HPDE6-E6E7 (cell line): ENCODE results near the gene MGAT4D.
"Not testable (repeated sequence)": the region's sequence is repeated elsewhere in the genome, so short reads cannot be mapped to it uniquely, and the experiment has no call there.

Experiments
- DNase-seq: peaks from one replicate; pipeline ENCODE4 v3.0.0; 2011; ENCODE audit warnings: missing footprints; ENCODE audit errors: extremely low spot score

MGAT4D gene

DNA sequence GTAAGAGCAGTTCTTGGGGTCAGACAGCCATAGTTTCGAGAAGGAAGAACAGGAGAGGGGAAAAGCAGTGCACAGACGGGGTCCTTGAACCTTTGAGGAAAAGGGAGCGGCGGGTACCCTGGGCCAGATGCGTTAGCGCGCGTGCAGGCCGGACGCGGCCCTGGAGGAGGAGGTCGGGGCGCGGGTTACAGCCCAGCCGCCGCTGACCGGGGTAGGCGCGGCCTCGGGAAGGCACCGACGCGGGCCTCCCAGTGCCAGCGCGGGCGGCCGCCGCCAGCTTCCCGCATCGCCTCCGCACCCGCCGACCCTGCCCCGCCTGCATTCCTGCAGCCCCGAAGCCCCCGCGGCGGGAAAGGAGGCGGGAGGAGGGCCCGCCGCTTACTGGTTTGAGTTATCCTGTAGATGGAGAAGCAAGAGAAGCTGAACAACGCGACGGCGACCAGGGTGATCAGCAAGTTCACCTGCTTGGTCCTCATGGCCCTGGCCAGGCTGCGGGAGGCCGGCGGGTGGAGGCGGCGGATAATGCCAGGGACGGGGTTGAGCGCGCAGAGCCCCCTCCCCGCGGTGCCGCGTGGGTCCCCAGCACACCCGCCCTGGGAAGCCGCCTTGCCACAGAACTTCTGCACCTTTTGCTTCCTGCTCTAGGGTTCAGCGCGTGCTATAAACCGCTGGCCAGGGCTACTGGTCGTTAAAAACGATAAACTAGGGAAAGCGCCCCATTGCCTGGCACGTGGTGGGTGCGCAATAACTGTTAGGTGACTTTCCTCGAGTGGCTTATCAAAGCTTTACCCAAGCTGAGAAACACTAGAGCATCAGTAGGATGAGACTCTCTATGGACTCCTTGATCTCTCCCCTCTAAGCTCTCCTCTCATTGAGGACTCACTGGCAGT, at the start of gene MGAT4D:
Gene MGAT4D, minus strand, starts transcription at position 547 of the 890 bp plus-strand sequence. Its CDS starts 71 bp downstream, at position 476.
- DNase-seq = no peak

DNA sequence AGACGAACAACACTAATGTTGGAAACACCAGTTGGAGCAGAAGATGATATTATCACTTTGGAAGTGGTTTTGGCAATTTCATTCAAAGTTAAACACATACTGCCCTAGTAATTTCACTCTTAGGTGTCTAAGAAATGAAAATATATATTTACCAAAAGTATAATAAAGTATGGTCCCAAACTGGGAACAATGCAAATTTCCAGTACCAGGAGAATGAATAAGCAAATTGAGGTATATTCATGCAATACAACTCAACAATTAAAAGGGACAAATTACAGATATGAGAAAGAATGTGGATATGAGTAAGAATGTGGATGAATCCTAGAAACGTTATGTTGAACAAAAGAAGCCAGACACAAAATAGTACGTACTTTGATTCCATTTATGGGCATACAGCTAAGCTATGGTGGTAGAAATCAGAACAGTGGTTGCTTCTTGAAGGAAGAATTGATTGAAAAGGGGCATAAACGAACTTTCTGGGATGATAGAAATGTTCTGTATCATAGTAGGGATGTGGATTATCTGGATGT, 35.9 kb upstream of the MGAT4D start:
- DNase-seq = no peak

DNA sequence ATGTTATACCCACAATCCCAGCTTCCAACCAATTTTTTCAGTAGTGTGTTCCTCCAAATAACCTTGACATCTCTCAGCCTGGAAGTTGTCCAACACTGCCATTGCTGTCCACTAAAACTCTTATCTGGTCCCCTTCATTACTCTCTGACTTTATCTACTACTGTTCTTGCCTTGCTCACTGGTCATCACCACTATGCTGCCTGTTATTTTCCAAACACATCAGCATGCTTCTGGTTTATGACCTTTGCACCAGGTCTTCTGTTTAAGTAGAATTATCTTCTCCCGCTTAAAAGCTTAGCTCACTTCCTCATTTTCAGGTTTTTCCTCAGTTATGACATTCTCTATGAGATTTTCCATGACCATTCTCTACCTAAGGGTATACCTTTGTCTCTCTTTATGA, 31.3 kb upstream of the MGAT4D start:
- no peak for DNase-seq

DNA sequence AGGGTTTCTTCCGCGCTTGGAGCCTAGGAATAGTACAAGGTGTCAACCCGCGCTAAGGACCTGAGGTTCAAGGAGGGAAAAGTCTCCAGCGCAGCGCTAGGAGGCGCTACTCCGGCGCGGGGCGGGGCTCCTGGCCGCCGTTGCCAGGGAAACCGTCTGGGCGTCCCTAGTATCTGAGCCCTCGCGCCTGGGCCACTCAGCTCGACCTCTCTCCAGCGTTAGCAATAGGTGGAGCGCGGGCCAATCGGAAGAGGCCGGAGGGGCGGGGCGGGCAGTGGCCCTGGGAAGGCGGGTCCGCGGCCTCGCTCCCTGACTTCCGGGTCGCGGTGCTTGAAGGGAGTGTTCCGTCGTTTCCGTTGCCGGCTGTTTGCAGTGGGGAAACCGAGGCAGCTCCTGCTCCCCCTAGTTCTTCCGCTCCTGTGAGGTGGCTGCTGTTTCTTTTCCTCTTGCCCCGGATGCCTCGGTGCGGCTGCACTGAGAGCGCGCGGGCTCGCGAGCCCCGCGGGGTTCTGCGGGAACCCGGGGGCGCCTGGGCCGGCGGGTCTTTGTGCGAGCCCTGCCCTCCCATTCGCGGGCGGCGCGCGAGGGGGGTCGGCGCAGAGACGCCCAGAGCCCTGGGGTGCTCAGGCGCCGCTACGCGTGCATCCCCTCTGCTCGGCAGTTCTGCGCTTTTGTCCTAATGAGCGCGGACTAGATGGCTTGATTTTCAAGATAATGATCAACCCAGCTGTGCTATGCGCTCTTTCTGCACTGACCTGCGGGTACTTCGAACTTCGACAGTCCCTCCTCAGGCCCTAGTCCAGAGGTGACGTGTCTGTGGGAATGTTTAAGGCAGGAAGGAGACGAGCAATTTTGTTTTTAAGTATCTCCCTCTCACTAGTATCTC, 26.0 kb upstream of the MGAT4D start, which contains the start of gene ELMOD2:
Gene ELMOD2, plus strand, starts transcription at position 312 of the 886 bp plus-strand sequence. CDS start 1,261 bp downstream, outside the sequence.
- DNase-seq = peak; percentile 99

DNA sequence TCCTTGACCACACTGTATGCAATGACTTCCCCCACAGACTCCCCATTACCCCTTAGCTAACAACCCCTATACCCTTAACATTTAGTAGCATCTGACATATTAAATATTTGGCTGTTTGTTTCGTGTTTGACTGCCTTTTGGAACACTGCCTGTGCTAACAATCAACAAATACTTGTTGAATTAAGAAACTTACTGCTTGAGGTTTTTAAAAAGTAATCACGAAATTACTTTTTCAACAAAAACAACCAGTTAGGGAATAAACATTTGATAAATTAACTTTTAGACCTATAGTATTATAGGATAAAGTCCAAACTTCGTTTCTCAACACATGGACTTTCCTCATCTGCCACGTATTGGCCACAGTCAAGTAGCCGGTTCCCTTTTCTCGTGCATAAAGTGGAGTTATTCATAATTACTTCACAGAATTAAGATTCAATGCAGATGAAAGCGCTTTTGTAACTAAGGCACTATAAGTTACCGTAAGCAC, 25.3 kb upstream of the MGAT4D start:
- no peak for DNase-seq

DNA sequence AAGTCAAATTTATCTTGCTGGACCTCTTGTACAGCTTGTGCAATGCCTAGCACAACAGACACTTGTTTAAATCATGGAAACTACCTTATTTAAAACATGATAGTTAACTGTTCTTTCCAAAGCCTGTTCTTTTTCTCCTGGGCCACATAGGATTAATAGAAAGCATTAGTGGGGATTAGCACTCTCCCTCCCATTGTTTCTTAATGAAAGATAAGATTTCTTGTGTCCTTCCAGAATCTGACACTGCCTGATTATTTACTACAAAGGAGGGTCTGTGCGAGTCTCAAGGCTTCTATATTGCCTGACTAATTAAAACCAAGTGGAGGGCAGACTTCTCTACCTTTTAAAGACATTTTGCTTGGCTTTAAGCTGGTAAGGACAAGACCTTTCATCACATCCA, 17.3 kb upstream of the MGAT4D start:
- DNase-seq = no peak

DNA sequence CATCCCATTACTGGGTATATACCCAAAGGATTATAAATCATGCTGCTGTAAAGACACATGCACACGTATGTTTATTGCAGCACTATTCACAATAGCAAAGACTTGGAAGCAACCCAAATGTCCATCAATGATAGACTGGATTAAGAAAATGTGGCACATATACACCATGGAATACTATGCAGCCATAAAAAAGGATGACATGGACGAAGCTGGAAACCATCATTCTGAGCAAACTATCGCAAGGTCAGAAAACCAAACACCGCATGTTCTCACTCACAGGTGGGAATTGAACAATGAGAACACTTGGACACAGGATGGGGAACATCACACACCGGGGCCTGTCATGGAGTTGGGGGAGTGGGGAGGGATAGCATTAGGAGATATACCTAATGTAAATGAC, 15.7 kb upstream of the MGAT4D start:
- DNase-seq = not testable (repeated sequence)

DNA sequence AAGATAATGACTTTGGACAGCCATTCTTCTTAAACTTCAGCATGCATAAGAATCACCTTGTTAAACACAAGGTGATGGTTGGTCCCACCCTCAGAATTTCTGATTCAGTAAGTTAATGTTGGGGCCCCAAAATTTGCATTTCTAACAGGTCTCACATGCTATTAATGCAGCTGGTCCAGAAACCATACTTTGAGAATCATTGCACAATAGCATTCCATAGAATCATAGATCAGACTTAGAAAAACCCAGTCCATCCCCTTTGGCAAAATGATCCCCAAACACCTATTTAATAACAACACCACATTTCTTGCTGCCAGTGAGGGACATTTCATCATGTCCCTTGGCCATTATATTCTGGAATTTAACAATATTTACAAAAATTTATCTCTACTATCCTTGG, 6.2 kb upstream of the MGAT4D start:
- DNase-seq = no peak

DNA sequence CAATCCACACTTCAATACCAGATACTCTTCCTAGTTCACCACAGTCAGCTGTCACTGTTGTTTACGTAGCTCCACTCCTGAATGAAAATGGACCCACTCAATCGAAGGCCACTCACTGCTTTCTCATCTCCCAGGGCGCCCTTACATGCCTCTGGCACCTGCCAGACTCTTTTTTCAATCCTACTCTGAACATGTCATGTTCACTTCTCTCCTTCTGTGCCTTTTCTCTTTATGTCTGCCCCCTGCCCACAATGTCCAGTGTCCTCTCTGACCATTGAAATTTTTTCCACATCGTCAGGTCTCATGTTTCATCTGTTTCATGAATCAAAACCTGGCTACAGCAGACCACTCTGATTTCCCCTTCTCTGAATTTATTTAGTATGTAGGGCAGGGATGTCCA, 1.3 kb upstream of the MGAT4D start:
- no peak for DNase-seq

DNA sequence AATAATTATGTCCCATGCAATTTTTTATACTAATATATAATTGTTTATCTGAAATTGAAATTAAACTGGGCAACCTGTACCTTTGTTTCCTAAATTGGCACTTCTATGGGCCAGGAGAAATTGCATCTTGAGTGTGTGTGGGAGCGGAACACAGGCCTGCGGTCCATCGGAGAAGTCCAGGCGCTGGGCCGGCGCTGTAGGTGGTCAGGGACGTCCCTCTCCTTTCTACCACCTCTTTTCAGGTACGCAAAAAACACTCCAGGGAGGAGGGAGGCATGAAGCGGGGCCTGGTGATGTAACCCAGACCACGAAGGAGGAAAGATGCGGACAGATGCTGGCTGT, 717 bp downstream of the MGAT4D start:
- no peak for DNase-seq

DNA sequence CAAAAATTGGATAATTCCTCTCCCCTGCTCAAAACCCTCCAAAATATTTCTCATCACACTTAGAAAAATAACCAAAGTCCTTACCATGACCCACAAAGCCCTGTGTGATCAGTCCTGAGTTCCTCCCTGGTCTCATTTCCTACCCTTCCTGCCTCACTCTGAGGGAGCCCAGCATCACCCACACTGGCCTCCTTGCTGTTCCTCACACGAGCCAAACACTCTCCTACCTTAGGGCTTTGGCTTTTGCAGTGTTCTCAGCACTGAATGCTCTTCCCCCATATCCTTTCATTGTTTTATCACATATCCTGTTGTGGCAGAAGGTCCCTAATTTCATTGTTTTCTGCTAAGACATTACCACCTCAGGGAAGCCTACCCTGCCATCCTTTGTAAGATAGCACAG, 12.2 kb downstream of the MGAT4D start:
- no peak for DNase-seq

DNA sequence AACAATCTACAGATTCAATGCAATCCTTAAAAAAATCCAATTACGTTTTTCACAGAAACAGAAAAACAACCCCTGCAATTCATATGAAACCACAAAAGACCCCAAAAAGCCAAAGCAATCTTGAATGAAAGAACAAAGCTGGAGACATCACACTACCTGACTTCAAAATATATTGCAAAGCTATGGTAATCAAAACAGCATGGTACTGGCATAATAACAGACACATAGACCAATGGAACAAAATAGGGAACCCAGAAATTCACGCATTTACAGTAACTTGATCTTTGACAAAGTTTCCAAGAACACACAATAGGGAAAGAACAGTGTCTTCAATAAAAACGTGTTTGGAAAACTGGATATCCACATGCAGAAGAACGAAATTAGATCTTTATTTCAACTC, 14.6 kb downstream of the MGAT4D start:
- no peak for DNase-seq

DNA sequence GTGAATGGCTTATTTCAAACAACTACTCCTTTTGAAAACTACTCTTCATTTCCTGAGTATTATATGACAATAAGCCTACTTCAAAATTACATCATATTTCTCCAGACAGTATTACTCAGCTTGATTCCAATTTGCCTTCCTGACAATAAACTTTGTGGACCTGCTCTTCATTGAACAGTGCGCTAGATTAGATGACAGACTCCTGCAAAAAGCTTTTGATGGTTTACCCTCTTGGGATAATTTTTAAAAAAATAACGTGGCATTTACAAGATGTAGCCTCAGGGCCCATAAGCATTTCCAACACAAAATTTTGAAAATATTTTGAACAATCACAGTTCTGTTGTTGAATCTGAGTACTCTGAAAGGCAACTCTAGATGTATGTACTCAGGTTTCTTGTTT, 25.9 kb downstream of the MGAT4D start:
- no peak for DNase-seq

DNA sequence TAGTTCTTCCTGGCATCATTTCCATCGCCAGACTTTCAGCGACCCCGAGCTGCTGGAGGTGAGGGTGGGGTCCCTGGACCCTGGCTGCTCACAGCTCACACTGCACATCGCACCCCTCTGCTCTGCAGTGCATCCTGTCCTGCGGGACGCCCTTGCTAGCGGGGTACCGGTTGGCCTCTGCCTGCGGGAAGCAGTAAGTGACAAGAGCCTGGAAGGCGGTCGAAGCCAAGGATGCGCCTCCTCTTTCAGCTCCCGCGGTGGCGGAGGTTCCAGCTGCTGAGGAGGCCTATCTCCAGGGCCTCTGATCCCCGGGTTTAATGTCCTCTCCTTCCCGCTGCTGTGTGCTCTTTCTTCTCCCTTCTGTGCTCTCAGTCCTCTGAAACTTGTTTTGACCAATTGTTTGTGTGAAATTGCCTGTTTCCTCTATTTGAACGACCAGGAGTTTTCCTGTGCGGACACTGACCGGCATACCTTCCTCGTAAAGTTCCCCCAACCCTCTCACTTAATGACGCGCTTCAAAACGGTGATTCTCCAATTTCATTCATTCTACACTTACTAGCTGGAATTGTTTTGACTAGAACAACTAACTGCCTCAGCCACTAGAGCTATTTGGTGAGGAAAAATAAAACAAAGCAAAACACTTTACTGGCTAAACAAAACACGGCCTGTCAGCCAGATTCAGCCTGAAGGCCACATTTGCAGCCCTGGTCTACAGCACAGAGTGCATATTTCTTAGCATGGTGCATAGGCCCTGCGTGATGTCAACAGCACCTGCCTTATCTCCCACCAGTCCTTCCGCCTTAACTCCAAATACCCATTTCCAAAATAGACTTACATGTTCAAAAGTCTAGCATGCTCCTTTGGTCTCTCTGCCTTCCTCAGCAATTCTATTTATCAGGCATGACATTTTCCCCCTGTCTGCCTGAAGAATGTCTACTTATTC, 28.0 kb downstream of the MGAT4D start:
- DNase-seq = no peak

DNA sequence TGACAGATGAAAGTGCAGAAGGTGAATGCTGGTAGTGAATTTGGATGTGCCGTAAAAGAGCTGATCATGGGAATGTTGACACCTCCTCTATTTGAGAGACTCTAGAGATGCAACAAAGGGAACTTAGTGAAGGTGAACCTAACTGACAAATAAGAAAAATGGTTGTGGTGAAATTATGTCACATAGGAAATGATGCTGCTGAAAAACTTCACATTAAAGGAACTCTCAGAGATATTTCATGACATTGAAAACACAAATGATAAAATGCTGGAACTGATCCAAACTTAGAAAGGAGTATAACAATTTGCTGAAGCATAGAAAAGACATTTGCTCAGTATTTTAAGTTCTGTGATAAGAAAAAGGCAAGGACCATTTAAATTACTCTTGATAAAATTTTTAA, 31.9 kb downstream of the MGAT4D start:
- DNase-seq = no peak

DNA sequence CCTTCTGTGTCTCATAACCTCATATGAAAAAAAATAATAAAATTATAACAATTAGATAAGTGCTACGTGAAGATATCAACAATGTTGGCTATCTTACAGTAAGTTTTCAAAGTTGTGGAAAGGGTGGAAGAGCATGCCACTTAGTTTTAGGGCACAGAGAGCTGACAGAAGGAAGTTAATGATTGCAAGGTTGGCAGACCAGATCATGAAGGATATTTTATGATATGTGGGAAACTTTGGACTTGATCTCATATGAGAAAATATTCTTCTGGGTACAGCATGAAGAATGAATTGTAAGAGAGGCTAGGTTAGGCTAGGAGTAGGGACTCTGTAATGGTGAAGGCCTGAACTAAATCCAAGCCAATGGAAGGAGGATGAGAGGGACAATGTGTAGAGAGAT, 34.5 kb downstream of the MGAT4D start:
- no peak for DNase-seq

DNA sequence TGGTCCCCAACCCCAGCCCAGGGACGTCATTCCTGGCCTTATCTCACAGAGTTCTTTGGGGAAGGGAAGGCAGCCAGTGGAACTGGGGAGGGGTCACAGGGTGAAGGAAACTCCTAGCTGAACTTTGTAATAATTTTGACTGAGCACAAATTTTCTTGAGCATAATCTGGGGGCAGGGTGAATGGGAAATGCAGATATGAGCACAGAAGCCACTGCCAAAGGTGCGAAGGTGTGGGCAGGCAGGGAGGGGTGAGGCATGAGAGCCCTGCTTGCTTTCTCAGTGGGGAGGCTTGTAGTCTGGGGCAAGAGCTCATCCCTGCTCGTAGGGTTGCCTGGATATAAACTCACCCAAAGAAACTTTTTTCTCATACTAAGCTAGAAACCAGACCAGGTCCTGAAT, 34.9 kb downstream of the MGAT4D start:
- no peak for DNase-seq

DNA sequence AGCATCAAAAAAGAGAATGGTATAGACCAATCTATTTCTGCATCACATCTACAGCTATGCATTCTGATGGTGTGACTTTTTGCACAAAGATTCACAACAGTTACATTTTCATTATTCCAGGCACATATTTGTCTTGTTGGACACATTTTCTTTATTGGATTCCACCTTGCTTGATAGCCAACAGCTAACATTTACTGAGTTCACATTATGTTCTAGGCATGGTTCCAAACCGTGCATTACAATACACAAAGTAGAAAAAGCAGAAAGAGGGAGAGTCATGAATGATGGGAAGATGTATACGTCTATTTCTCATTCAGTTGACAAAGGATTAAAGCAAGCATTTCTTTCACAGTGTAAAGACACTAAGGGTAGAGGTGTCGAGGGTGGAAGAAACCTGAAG, 47.7 kb downstream of the MGAT4D start:
- DNase-seq = no peak

DNA sequence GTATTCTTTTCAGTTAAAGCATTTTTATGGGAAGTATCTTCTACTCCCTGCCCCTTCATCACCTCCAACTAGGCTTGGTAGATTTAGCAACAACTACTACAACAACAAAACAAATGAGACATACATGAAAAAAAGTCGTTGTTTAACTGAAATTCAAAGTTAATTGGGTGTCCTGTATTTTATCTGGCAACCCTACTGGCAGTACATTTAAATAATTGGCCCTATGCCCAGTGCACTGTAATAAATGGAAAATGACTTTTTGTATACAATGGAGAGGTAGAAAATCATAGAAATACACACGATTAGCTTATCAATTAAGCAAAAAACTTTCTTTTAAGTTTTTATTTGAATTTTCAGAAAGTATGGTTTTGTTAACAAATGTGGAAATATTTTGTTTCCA, 49.3 kb downstream of the MGAT4D start:
- no peak for DNase-seq

DNA sequence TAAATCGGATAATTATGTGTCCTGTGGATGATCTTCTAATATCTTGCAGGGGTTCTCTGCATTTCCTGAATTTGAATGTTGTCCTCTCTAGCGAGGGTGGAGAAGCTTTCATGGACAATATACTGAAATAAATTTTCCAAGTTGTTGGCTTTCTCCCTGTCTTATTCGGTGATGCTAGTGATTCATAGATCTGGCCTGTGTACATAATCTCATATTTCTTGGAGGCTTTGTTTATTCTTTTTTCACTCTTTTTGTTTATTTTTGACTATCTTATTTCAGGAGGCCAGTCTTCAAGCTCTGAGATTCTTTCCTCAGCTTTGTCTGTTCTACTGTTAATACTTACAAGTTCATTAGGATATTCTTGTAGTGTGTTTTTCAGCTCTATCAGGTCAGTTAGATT, 49.9 kb downstream of the MGAT4D start:
- no peak for DNase-seq

DNA sequence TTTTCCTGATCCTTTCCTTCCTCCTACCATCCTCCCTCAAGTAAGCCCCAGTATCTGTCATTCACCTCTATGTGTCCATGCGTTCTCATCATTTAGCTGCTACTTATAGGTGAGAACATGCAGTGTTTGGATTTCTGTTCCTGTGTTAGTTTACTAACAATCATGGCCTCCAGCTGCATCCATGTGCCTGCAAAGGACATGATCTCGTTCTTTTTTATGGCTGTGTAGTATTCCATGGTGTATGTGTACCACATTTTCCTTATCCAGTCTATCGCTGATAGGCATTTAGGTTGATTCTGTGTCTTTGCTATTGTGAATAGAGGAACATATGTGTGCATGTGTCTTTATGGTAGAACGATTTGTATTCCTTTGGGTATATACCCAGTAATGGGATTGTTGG, 53.7 kb downstream of the MGAT4D start:
- DNase-seq = not testable (repeated sequence)
